Peyer's patch (tissue), 4 donors: ENCODE results near the gene CORIN.

Experiments used
- POLR2A ChIP-seq, 2 donors: fragments of 450-650 bp; IDR thresholded peaks; one replicate each; pipeline ENCODE4 v1.5.1; 2017; ENCODE audit warnings: antibody characterized with exemption in 2 of 2, mild to moderate bottlenecking in 2 of 2, moderate library complexity in 2 of 2
- TF ChIP-seq, protein P1 (sequence below), 6 experiments: fragments of 450-650 bp in 4 of 6; fragments of 200-600 bp in 2 of 6; sonication (generic) in 1 of 6; IDR thresholded peaks; one replicate each; pipeline ENCODE4 v1.5.1; 2017 to 2019; ENCODE audit warnings: antibody characterized with exemption in 6 of 6, mild to moderate bottlenecking in 3 of 6, moderate library complexity in 1 of 6

DNA sequence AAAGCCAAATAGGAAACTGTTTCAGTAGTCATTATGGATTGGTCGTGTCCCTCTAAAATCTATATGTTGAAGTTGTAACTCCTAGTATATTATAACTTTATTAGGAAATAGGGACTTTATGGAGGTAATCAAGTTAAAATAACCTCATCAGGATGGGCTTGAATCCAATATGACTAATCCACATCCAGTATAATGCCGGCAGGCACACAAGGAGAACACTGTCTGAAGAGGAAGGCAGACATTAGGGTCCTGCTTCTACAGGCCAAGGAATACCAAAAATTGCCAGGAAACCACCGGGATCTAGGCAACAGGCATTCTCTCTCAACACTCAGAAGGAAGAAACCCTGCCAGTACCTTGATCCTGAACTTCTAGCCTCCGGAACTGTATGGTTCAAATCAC, 222.5 kb downstream of the CORIN start:
- TF ChIP-seq, protein P1, sequence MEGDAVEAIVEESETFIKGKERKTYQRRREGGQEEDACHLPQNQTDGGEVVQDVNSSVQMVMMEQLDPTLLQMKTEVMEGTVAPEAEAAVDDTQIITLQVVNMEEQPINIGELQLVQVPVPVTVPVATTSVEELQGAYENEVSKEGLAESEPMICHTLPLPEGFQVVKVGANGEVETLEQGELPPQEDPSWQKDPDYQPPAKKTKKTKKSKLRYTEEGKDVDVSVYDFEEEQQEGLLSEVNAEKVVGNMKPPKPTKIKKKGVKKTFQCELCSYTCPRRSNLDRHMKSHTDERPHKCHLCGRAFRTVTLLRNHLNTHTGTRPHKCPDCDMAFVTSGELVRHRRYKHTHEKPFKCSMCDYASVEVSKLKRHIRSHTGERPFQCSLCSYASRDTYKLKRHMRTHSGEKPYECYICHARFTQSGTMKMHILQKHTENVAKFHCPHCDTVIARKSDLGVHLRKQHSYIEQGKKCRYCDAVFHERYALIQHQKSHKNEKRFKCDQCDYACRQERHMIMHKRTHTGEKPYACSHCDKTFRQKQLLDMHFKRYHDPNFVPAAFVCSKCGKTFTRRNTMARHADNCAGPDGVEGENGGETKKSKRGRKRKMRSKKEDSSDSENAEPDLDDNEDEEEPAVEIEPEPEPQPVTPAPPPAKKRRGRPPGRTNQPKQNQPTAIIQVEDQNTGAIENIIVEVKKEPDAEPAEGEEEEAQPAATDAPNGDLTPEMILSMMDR (IDR thresholded peaks at IDR 0.05): no peak
- no peak for TF ChIP-seq POLR2A (IDR thresholded peaks at IDR 0.05)
